Kidney (tissue), 14 donors: Measurements from ENCODE around the gene RPL36A. TPM values are rescaled to one million over a fixed set of nuclear protein-coding genes. Genes with fewer than 3 reads are reported as not detected.

Experiments
- DNase-seq, 5 donors: peaks; one replicate each; pipeline ENCODE4 v3.0.0-alpha.2; 2013 to 2020
- FAIRE-seq: peaks from 2 replicates; lab custom pipeline; 2012; peaks lifted over from hg19 to GRCh38; lab: Jason Lieb, UNC
- H3K27ac ChIP-seq, 2 donors: one replicate each; pipeline ENCODE4 v1.7.0; 2013; ENCODE audit warnings: low read depth in 2 of 2, low read length in 2 of 2, inconsistent platforms in 1 of 2
- H3K27me3 ChIP-seq: one replicate; pipeline ENCODE4 v1.7.1; 2013; ENCODE audit warnings: low read length, inconsistent platforms; ENCODE audit not compliant: control insufficient read depth, insufficient read depth
- H3K36me3 ChIP-seq, 3 donors: one replicate each; pipeline versions ENCODE4 v1.7.0 to v1.7.1; 2013; ENCODE audit warnings: low read length in 3 of 3, control low read depth in 1 of 3, inconsistent platforms in 1 of 3; ENCODE audit not compliant: insufficient read depth in 3 of 3, control insufficient read depth in 2 of 3
- H3K4me1 ChIP-seq, 3 donors: one replicate each; pipeline versions ENCODE4 v1.7.0 to v1.7.1; 2013; ENCODE audit warnings: low read length in 3 of 3, inconsistent platforms in 1 of 3, low read depth in 1 of 3; ENCODE audit not compliant: control insufficient read depth in 2 of 3, insufficient read depth in 2 of 3
- H3K4me3 ChIP-seq, 3 donors: one replicate each; pipeline versions ENCODE4 v1.7.0 to v1.8.1; 2013; ENCODE audit warnings: low read length in 3 of 3, control low read depth in 1 of 3, inconsistent platforms in 1 of 3
- H3K9ac ChIP-seq, 3 donors: one replicate each; pipeline versions ENCODE4 v1.7.0 to v1.7.1; 2013; ENCODE audit warnings: low read length in 3 of 3, control low read depth in 1 of 3, inconsistent platforms in 1 of 3
- H3K9me3 ChIP-seq, 3 donors: one replicate each; pipeline versions ENCODE4 v1.7.0 to v1.7.1; 2013; ENCODE audit warnings: low read length in 3 of 3, control low read depth in 1 of 3, inconsistent platforms in 1 of 3; ENCODE audit not compliant: control insufficient read depth in 2 of 3, insufficient read depth in 1 of 3
- intact Hi-C: fragments of 100-400 bp; cut with DNase I; formaldehyde crosslinking; loops from one replicate; pipeline ENCODE4 v1.11.1; 2022
- polyA plus RNA-seq: library from polyadenylated mRNA; stranded (reverse); fragments of 350-450 nt; fragmentation: Illumina TruSeq; extraction: RNeasy Lipid Tissue Mini Kit (QIAGEN cat#74804); gene quantifications from one replicate; pipeline ENCODE4 v1.2.3, GENCODE V29; 2014; ENCODE audit warnings: low read depth, low replicate concordance; ENCODE audit not compliant: insufficient read depth
- total RNA-seq: library from RNA; stranded (reverse); fragmentation: NEBNext Ultra II Directional; extraction: Animal tissue kit (Norgen Biotek cat#: 25700); gene quantifications from one replicate; pipeline ENCODE4 v1.2.1, GENCODE V29; 2021
- TF ChIP-seq, protein P1 (sequence below): IDR thresholded peaks from 3 replicates; pipeline ENCODE4 v1.5.1; 2012; ENCODE audit warnings: mild to moderate bottlenecking, moderate library complexity, borderline replicate concordance; ENCODE audit not compliant: insufficient read depth; ENCODE audit errors: extremely low read depth
- donor health status: control.
- donor health status: control.
- donor health status: control.
- donor health status: control.
- donor health status: control.
- donor health status: DM: yes; HTN: yes; CAD: no.
- donor health status: Normal renal cell carcinoma (clear cell type).

The RPL36A gene
- total and polyA plus RNA-seq, 2 donors from 2014 or later: 148 to 1,711 TPM

DNA sequence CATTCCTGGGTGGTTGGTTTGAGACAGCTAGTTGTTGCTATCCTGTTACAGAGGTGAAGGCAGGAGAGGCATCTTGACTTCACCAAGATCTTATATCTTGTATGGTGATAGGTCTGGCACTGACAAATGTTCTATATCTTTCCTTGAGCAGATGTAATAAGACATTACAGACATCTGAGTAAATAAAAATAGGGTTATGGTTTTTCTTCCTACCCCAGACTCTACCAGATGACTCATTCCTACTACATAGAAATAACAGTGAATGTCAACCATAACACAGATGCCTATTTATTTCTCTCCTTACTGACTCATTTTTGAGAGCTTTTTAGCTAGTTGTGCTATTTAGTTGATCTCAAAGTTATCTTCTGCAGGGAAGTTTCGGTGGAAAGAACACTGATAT, 39.1 kb downstream of the RPL36A start:
- TF ChIP-seq, protein P1, sequence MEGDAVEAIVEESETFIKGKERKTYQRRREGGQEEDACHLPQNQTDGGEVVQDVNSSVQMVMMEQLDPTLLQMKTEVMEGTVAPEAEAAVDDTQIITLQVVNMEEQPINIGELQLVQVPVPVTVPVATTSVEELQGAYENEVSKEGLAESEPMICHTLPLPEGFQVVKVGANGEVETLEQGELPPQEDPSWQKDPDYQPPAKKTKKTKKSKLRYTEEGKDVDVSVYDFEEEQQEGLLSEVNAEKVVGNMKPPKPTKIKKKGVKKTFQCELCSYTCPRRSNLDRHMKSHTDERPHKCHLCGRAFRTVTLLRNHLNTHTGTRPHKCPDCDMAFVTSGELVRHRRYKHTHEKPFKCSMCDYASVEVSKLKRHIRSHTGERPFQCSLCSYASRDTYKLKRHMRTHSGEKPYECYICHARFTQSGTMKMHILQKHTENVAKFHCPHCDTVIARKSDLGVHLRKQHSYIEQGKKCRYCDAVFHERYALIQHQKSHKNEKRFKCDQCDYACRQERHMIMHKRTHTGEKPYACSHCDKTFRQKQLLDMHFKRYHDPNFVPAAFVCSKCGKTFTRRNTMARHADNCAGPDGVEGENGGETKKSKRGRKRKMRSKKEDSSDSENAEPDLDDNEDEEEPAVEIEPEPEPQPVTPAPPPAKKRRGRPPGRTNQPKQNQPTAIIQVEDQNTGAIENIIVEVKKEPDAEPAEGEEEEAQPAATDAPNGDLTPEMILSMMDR: no peak
- H3K4me3 ChIP-seq: no peak overlapping the region
- H3K36me3 ChIP-seq: peaks cover 0 to 2% (median 0%) of the 10 kb centered on the region in 3 donors
- peaks cover 0 to 2% (median 0%) of the 10 kb centered on the region in 3 donors for H3K9me3 ChIP-seq
- intact Hi-C loops: no loop called here
- H3K4me1 ChIP-seq: no peaks in the 10 kb centered on the region
- no peak for FAIRE-seq
- no peak overlapping the region for H3K9ac ChIP-seq
- no peak for DNase-seq
- H3K27ac ChIP-seq: no peak overlapping the region
- no peaks in the 10 kb centered on the region for H3K27me3 ChIP-seq

DNA sequence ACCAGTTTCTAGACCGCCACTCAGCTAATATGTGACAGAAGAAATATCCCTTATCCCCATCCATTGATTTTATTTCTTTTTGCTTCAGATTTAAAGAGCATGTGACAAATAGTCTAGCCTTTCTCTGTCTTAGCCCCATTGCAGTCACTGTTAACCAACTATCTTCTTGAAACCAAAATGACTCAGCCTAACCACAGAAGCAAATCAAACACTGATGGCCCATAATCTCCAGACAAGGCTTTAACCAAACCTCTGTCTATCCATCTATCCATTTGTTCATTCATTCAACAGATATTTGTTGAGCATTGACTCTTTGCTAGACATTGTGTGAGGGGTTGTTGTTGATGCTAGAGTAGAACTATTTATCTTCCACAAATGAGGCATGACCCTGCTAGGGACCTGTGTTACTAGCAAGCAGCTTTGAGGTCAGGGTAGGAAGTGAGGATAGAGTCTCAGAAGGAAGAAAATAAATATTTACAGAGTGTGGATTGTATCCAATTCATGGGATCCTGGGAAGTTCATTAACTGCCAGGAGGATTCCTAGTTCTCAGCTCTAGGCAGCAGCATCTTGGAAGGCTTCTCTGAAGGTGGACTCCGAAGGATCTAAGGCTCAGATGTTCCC, 39.8 kb downstream of the RPL36A start:
- intact Hi-C loops: no loop called here
- TF ChIP-seq, protein P1: no peak
- no peak overlapping the region for H3K9ac ChIP-seq
- no peaks in the 10 kb centered on the region for H3K4me1 ChIP-seq
- no peak overlapping the region for H3K4me3 ChIP-seq
- no peak for FAIRE-seq
- DNase-seq: no peak
- no peak overlapping the region for H3K27ac ChIP-seq
- H3K27me3 ChIP-seq: no peaks in the 10 kb centered on the region
- peaks cover 0 to 2% (median 0%) of the 10 kb centered on the region in 3 donors for H3K36me3 ChIP-seq
- peaks cover 0 to 2% (median 0%) of the 10 kb centered on the region in 3 donors for H3K9me3 ChIP-seq

DNA sequence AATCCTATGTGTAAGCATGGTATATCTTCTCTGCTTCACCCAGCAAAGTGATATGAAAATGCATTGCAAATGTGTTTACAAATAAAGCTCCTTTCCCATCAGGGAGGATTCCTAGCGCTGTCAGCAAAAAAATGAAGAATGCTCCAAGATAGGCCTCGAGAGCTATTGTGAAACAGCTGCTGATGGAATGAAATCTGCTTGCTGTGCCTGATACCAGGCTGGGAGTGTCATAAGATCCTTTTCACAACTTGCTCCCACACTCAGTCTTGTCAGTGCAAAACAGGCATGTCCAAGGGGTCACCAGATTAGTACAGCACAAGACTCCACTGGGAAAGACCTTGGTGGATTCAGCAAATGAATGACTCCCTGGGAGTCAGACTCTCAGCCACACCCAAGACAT, 51.3 kb downstream of the RPL36A start:
- DNase-seq (no peak), FAIRE-seq (no peak)
- Histone ChIP-seq H3K27me3 (no peaks in the 10 kb centered on the region), H3K36me3 (peaks cover 4 to 13% (median 8%) of the 10 kb centered on the region in 3 donors), H3K9me3 (no peaks in the 10 kb centered on the region), H3K27ac (no peak overlapping the region), H3K4me3 (no peak overlapping the region), H3K4me1 (no peaks in the 10 kb centered on the region), H3K9ac (no peak overlapping the region)
- intact Hi-C loops: no loop called here
- TF ChIP-seq, protein P1: no peak

Other genes starting within 250 kb of the RPL36A start
- 0.16 TPM for gene DRP2, start 171.2 kb upstream of the RPL36A start, total RNA-seq
- gene DRP2, start 171.2 kb upstream of the RPL36A start, polyA plus RNA-seq: not detected
- gene TAF7L, start 99.7 kb upstream of the RPL36A start, total RNA-seq: not detected
- gene TAF7L, start 99.7 kb upstream of the RPL36A start, polyA plus RNA-seq: 0.30 TPM
- 13.1 TPM for gene TIMM8A, start 42.3 kb upstream of the RPL36A start, total RNA-seq
- gene TIMM8A, start 42.3 kb upstream of the RPL36A start, polyA plus RNA-seq: 12.9 TPM
- gene BTK, start 4.8 kb upstream of the RPL36A start, total RNA-seq: 13.9 TPM
- 0.77 TPM for gene BTK, start 4.8 kb upstream of the RPL36A start, polyA plus RNA-seq
- 23.9 TPM for gene GLA, start 16.9 kb downstream of the RPL36A start, total RNA-seq
- 34.7 TPM for gene GLA, start 16.9 kb downstream of the RPL36A start, polyA plus RNA-seq
- gene HNRNPH2, start 17.2 kb downstream of the RPL36A start, total RNA-seq: 79.5 TPM
- gene HNRNPH2, start 17.2 kb downstream of the RPL36A start, polyA plus RNA-seq: 68.1 TPM
- 16.0 TPM for gene ARMCX4, start 94.4 kb downstream of the RPL36A start, total RNA-seq
- gene ARMCX4, start 94.4 kb downstream of the RPL36A start, polyA plus RNA-seq: 6.5 TPM
- gene ARMCX1, start 159.5 kb downstream of the RPL36A start, total RNA-seq: 15.6 TPM
- 20.3 TPM for gene ARMCX1, start 159.5 kb downstream of the RPL36A start, polyA plus RNA-seq
- 39.1 TPM for gene ARMCX6, start 227.0 kb downstream of the RPL36A start, total RNA-seq
- gene ARMCX6, start 227.0 kb downstream of the RPL36A start, polyA plus RNA-seq: 61.7 TPM
- 58.1 TPM for gene ARMCX3, start 232.1 kb downstream of the RPL36A start, total RNA-seq
- gene ARMCX3, start 232.1 kb downstream of the RPL36A start, polyA plus RNA-seq: 38.6 TPM